Urothelium cell line (cell line): ENCODE measurements around the gene PITPNM2.

ENCODE experiments used
- DNase-seq: peaks from one replicate; pipeline ENCODE4 v3.0.0; 2011; ENCODE audit warnings: low spot score, mixed read lengths
- FAIRE-seq: peaks from 2 replicates; lab custom pipeline; 2011; peaks lifted over from hg19 to GRCh38; lab: Jason Lieb, UNC

Gene PITPNM2

DNA sequence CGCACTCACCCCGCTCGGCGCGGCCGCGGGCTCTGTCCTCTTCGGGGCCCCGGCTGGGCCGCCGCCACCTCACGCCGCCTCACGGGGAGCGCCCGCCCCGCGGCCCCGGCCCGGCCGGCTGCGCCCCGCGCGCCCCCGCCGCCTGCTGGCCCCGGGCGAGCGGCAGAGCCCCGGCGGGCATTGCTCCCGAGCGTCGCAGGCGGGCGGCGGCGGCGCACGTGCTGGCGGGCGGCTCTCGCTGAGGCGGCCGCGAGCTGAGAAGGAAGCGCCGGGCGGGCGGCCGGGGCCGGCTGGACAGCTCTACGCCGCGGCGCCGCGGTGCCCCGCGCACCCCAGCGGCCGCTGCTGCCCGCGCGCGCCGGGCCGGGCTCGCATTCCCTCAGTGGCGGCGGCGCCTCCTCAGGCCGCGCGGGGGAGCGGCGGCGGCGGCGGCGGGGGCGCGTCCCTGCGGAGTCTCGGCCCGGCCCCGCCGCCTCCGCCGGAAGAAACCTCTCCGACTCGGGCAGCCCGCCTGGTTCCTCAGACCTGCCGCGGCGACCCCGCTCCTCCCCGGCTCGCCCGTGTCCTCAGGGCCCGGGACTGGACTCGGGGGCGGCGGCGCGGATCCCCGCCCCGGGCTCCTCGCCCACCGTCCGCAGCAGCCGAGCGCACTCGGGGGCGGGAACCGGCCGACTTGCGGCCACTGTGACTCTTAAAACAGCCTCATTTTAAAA lies at the start of gene PITPNM2:
PITPNM2 (minus strand) TSS at position 347 of the 713 bp plus-strand sequence. CDS start 116,500 bp downstream, outside the sequence.
- DNase-seq: peak; percentile 82
- no peak for FAIRE-seq

DNA sequence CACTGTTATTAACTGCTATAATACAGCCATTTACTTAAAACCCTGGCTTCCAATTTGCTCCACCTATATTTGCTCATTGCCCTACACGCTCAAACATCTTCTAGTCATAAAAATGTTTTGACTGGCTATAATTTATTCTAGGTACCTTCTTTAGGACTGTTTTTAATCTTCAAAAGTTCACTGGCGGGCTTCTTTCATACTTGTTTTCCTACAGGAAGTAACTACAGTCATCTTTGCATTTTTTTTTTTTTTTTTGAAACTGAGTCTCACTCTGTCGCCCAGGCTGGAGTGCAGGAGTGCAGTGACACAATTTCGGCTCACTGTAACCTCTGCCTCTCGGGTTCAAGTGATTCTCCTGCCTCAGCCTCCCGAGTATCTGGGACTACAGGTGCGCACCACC lies 49.5 kb upstream of the PITPNM2 start:
- no peak for DNase-seq
- no peak for FAIRE-seq

DNA sequence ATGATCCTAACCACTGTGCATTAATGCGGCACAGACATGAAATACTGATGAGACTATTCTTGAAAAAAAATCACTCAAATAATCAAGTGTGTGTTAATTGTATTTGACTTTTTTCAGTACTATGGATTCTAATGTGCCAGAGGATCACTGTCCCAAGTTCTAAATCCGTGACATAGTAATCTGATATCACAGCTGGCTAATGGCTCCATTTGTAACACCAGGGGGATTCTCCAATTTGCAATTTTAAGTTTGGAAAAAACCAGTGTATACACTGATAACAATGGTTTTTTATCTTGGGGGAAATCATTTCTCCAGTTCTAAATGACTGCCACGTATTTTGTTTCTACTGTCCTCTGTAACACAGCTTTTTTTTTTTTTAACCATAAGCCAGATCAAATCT lies 49.0 kb upstream of the PITPNM2 start:
- FAIRE-seq (no peak), DNase-seq (no peak)

DNA sequence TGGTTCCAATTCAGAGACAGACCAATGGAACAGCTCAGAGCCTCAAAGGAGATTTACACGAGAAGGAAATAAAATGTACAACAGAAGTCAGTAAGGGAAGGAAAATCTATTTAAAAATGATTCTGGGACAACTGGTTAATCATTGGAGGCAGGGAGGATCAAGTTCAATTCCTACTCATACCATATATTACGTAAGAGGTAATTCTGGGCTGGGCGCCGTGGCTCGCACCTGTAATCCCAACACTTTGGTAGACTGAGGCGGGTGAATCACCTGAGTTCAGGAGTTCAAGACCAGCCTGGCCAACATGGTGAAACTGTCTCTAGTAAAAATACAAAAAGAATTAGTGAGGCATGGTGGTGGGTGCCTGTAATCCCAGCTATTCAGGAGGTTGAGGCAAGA lies 36.7 kb upstream of the PITPNM2 start:
- no peak for FAIRE-seq

DNA sequence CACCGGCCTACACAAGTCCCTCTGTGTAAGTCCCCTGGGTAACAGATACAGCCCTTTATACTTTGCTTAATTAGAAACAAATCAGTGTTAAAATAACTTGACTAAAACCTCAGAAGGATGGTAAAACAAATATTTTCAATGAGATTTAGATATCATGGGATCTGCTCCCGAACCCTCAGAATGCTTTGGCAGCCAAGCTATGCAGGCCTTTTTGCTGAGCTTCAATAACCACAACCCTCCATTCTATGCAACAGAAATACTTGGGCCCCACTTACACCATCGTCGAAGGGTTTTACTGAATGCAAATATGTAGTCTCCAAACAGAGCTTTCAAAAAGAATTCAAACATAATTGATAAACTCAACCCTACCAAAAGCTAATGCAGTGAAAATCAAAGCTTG lies 29.3 kb upstream of the PITPNM2 start:
- DNase-seq: no peak
- FAIRE-seq: no peak

More for the DNA sequence above, 36.7 kb upstream of the PITPNM2 start:
- no peak for DNase-seq

DNA sequence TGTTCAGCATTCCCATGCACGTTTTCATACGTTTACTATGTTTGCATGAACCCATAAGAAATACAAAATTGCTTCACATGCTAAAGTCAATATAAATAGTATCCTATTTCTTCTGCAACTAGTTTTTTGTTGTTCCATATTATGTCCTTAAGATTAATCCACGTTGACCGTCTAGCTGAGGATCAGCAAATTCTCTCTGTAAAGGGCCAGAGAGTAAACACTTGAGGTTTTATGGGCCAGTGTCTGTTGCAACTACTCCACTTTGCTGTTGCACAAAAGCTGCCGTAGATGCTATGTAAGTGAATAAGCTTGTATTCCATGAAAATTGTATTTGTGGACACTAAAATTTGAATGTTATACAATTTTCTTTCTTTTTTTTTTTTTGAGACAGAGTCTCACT lies 21.1 kb upstream of the PITPNM2 start:
- no peak for FAIRE-seq
- DNase-seq: no peak

DNA sequence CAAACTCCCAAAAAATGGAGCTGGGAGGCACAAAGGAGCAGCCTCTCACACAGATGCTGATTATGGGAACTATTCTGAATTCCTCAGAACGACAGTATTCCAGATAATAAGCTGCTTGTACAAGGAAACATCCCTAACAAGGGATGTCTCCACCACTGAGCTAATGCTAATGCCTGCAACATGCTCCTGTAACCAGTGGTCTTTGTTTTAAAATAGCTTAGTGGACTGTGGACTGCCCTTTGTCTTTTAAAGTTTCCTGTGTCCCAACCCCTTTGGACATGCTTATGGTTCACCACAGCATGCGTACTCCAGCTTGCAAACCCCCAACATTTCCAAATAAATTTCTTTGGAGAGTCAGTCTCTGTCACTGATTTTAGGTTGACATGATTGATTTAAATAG lies 16.4 kb upstream of the PITPNM2 start:
- DNase-seq (no peak), FAIRE-seq (no peak)

DNA sequence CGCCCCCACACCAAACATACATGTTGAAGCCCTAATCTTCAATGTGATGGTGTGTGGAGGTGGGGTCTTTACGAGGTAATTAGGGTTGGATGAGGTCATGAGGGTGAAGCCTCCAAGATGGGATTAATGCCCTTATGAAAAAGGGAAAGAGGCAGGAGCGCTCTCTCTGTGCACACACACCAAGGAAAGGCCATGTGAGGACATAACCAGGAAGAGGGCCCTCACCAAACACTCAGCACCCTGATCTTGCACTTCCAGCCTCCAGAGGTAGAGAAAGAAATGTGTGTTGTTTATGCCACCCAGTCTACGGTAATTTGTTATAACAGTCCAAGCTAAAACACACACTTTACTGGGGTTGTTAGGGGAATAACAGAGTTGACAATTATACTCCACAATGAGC lies 14.6 kb upstream of the PITPNM2 start:
- DNase-seq (no peak), FAIRE-seq (no peak)

DNA sequence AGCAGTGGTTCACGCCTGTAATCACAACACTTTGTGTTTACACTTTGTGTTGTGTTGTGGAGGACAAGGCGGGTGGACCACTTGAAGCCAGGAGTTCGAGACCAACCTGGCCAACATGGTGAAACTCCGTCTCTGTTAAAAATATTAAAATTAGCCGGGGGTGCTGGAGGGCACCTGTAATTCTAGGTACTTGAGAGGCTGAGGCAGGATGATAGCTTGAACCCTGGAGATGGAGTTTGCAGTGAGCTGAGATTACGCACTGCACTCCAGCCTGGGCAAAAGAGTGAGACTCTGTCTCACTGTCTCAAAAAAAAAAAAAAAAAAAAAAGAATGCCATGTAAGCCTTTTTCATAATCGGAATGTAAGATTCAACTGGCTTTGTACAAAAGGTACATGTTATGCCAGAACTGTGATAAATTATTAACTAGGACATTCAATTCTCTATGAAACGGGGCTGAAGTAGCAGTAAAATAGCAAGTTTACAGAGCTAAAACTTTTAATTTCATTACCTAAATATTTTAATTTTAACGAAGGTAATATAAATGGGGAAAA lies 13.9 kb upstream of the PITPNM2 start:
- no peak for DNase-seq

DNA sequence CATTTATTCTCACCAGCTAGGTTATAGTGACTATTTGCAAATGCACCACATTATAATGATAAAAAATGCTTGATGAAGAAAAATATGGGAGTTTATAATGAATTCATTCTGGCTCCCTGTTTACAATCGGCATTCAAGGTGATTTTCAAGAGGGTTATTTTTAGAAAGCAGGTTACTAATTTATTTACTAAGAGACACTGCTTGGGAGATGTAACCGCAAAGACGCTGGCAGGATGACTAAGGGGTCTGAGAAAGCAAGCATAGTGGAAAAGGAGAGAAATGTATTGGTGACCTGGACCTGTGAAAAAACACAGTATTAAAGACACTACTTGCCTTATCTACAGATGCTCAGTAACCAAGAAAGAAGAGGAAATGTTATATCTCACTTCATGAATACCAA lies 13.3 kb upstream of the PITPNM2 start:
- FAIRE-seq (no peak), DNase-seq (no peak)

More for the DNA sequence above, 13.9 kb upstream of the PITPNM2 start:
- FAIRE-seq: no peak

DNA sequence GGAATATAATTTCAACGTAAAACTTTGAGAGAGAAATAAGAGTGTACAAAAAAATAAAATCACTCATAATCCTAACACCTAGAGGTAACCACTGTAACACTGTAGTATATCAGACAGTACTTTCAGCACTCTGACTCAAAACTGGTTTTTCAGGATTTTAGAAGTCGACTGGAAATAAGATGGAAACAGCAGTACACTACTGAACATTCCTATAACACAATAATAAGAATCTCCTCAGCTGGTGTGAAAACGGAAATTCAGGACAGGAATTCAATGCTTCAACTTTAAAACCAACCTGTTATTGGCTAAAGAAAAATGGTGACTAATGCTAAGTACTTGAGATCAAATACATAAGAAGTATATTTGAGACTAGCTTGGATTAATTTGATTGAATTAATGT lies 12.3 kb upstream of the PITPNM2 start:
- FAIRE-seq: no peak
- DNase-seq: no peak

DNA sequence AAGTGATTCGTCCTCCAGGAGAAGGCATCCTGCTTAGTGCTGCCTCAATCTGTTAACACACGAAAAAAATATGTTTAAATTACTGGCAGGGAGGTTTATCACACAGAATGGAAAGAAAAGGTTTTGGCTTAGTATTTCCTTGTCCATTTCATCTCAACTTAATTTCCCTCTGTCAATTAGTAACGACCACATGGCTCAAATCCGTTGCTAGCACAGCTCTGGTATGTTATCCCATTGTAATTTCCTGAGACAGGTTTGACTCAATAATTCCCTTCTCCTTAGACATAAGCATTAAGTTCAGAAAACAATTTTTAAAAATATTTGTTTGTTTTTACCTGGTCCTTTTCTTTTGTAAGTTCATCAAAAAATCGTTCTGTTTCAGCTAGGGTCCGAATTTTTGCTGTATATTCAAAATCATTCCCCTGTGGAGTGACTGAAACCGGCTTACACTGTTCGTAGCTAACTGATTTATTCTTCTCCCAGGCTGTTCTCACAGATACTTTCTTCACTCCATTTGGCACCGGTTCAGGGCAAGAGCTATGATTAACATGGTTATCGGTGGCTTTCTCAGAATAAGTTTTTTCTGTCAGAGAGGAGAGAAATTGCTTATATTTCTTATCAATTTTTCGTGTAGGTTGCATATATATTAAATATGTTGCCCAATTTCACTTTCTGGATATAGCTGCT lies 10.1 kb upstream of the PITPNM2 start:
- no peak for FAIRE-seq

DNA sequence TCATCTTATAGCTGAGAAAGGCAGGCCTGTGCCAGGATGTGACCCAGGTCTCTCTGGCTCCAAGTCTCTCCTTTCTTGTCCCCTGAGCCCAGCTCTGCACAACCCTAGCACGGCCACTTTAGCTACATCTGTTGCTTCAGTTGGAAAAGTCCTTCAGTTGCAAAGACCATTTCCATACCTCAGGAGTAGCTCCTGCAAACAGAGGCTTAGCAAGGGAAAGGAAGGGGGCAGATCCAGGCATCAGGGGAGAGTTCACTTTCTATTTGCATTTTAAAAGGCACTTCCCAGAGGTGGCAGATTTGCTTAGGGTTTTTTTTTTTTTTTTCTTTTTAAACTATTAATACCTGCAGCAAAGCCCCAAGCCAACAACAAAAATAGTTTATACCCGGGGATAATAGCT lies 3.0 kb upstream of the PITPNM2 start:
- DNase-seq: no peak
- FAIRE-seq: no peak

More for the DNA sequence above, 10.1 kb upstream of the PITPNM2 start:
- DNase-seq: no peak

DNA sequence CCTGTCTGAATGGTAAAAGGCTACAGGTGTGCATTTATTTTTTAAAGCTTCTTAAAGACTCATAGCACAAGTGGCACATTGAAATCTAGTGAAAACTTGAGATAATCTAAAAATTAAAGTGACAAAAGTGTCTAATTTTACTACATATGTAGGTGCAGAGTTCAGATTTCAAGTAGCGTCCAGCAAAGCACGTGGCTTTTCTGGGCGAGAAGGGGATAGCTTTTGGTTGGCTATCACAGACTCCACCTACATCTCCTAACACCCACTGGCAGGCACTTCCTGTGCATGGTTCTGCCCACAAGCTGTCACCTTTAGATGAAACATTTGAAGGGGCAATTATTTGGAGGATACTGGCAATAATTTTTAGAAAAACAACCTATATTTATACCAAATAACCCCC lies 1.9 kb upstream of the PITPNM2 start:
- DNase-seq (no peak), FAIRE-seq (no peak)

DNA sequence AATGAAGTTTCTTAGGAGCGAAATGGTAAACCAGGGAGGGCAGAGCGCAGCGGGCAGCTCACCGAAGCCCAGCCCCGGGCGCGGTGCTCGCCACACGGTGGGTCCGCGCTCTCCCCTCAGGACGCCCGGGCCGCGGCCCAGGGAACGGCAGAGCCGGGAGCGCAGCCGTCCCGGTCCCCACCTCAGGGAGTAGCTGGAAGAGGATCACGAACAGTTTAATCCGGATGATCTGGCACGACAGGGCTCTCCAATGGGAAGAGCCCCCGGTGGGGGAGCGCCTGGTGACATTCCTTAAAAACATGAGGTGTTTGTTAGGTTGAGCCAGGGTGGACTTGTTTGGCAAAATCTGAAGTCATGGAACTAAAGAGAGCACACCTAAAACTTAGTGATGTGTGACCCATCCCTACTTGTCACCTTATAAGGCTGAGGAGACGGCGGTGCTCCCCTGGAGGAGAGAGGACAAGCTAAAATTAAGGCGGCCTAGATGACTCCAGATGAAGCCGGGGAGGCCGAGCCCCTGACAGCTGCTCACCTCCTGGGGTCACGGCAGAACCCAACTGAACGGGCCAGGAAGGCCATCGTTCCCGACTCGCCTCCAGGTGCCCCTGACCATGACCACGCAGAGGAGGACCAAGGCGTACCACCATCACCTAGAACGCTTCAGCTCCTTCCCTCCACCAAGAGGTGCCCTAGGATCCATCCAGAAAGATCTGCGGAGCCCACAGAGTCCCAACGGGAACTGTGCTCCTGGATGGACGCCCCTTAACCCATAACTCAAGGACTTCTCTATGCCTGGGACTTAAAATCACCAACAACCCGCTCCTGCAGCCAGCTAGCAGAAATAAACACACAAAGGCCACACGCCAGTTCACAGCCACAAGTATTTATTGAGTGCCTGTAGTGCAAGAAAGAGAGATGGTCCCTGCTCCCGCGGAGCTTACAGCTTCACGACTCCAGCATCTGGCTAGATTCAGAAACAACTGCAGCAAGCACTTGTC lies 866 bp upstream of the PITPNM2 start:
- FAIRE-seq (no peak), DNase-seq (peak; percentile 17)

DNA sequence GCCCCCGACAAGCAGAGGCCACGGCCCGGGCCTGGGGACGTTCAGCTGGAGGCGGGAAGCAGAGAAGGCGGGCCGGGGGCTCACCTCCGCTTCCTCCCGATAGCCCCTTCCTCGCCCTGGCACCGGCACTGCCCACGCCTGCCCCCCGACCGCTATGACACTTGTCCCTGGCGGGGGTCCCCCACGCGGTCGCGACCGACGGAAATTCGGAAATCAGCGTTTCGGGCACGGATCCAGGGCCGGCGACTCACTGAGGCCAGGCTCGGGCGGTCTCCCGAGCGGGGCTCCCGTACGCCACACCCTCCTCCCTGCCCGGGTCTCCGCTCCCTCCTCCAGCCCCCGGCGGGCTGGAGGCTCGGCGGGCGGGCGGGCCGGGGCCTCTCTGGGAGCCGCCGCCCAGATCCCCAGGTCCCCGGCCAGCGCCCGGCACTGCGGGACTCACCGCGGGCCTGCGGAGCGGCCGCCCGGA lies 581 bp downstream of the PITPNM2 start:
- no peak for FAIRE-seq
- peak; percentile 59 for DNase-seq

DNA sequence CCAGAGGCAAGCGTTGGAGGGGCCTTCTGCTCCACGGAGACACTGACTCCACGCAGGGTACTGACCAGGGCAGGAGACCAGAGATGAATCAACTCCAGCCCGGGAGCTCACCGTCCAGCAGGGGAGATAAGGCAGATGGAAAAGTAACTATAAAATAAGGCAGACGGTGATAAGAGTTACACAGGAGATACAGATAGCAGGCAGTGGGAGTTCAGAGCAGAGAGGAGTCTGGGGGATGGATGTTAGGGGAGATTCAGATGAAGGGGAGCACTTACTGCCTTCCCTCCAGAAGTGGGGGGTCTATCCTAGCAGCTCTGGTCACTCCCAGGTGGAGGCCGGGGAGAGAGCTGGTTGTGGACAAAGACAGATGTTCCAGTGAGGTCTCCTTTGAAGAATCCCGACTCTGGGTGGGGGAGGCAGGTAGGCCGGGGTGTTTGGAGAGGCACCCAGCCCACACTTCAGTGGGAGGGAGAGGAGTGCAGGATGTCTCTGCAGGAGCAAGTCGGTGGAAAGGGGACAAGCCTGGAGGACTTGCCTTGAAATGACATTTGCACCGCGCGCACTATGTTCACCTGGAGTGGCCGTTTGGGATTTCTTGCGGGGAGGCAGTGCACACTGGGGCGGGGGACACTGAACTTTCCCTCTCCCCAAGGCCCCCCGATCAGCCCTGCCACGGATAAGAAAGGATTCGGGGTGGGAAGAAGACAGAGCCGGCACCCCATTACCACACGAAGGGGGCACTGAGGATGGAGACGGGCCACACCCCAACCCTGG lies 1.2 kb downstream of the PITPNM2 start:
- FAIRE-seq (no peak), DNase-seq (no peak)

DNA sequence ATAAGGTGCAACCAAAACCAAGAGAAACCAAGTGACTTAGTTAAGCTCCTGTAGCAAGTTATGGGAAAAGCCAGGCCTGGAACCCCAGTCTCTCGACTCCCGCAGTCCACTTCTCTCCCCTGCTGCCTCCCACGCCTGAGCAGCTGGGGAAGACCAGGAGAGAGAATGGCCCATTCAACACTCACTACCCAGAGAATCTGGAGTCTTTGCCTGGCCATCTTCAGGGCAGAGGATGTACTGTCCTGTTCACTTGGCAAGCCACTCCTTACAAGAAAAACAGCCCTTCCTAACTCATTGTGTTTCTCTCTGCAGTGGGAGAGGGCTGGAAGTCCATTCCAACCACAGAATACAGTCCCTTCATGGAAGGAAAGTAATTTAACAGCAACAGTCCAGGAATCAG lies 1.8 kb downstream of the PITPNM2 start:
- FAIRE-seq: no peak

DNA sequence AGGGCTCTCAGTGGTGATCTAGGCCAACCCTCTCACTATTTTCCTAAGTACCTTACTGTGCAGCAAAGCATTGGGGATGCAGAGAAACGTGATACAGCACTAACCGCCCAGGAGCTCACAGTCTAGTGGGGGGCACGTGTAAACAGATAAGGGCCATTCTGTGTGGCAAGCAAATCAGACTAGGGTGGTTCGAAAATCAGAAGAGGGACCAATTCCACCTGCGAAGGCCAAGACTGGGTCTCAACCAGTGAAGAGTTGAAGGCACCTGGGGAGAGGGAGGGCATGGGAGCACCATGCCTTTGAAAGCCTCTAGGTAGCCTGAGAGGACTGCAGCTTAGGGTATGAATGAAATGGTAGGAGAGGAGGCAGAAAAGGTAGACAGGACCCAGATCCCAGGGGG lies 2.2 kb downstream of the PITPNM2 start:
- no peak for DNase-seq
- FAIRE-seq: no peak

More for the DNA sequence above, 1.8 kb downstream of the PITPNM2 start:
- no peak for DNase-seq

DNA sequence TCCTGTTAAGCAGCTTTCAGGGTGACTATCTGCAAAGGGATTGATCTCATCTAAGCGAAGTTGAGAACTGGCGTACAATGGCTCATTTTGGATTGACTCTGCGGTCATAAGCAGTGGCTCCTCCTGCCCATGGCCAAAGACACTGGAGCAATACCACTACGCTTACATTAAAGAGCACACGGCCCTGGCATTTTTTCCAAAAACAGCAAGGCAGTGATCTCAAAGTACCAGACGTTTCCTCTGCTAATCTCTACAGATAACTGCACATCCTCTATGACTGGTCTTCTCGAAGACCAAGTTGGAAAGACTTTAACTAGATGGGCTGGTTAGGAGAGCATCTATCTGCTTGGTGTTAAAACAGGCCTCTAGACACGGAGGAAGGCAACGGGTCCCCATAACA lies 2.7 kb downstream of the PITPNM2 start:
- no peak for DNase-seq
- no peak for FAIRE-seq
